H1 (cell line): Measurements from ENCODE around the gene RGS9BP. TPM values are rescaled to one million over a fixed set of nuclear protein-coding genes. Genes with fewer than 3 reads are reported as not detected.
A peak's percentile ranks its signal among the peaks of the same experiment; 100 is the strongest.

Experiments used
- EGR1 ChIP-seq: IDR thresholded peaks from 2 replicates; pipeline ENCODE4 v1.6.1; 2011; ENCODE audit warnings: low read depth, low read length, borderline replicate concordance
- KDM1A ChIP-seq: fragments of 200-600, 300-600 bp; sonication (generic); IDR thresholded peaks from 2 replicates; pipeline ENCODE4 v1.7.1; 2016; ENCODE audit warnings: mild to moderate bottlenecking, low read length, borderline replicate concordance
- NANOG ChIP-seq: IDR thresholded peaks from 2 replicates; pipeline ENCODE4 v1.6.1; 2011; ENCODE audit warnings: low read length, low read depth, mild to moderate bottlenecking, inconsistent platforms; ENCODE audit not compliant: insufficient read depth, poor library complexity, severe bottlenecking
- POLR2AphosphoS5 ChIP-seq: IDR thresholded peaks from 2 replicates; pipeline ENCODE4 v1.6.1; 2011; ENCODE audit warnings: low read depth, low read length
- TCF12 ChIP-seq: IDR thresholded peaks from 2 replicates; pipeline ENCODE4 v1.6.1; 2011; ENCODE audit warnings: low read depth, mild to moderate bottlenecking, low read length
- TEAD4 ChIP-seq: IDR thresholded peaks from 2 replicates; pipeline ENCODE4 v1.6.1; 2012; ENCODE audit warnings: low read depth, low read length, inconsistent platforms, mixed read lengths
- USF2 ChIP-seq: IDR thresholded peaks from 2 replicates; pipeline ENCODE4 v1.6.1; 2011; ENCODE audit warnings: low read length, improper control_type of control experiment
- polyA plus RNA-seq, 7 experiments: library from polyadenylated mRNA; depleted of rRNA in 3 of 7; stranded (reverse) in 5 of 7; unstranded in 2 of 7; fragments of >200 nt in 5 of 7; fragments of 200-250 nt in 2 of 7; gene quantifications; 1 replicate in 5 of 7; 2 replicates in 1 of 7; 4 replicates in 1 of 7; pipeline versions ENCODE4 v1.2.1 to v1.2.3, GENCODE V29; 2011 to 2013; ENCODE audit warnings: missing spikeins in 2 of 7, mixed read lengths in 2 of 7
- total RNA-seq: library from RNA; stranded (reverse); fragmentation: NEBNext Ultra II Directional; extraction: Animal tissue kit (Norgen Biotek cat#: 25700); gene quantifications from 2 replicates; pipeline ENCODE4 v1.2.1, GENCODE V29; 2021

Gene RGS9BP
- total and polyA plus RNA-seq, 2 of the 8 experiments (the other 6 are each of a cell fraction or from before 2014, with no cell fraction given), result 0.11 to 0.26 TPM

GRCh38 chr19:32719611-32720059 lies 44.0 kb downstream of the RGS9BP start, which contains the start of gene TDRD12 (continued):
- TF ChIP-seq USF2 (no peak), TEAD4 (no peak), EGR1 (0 out of 2 replicates have a peak, but pooled peaks have one; percentile 33), NANOG (no peak), KDM1A (no peak), TCF12 (no peak), POLR2AphosphoS5 (no peak)
